Activated T-cell treated with anti-CD3 and anti-CD28 coated beads, Interleukin-2, amount 50 U/mL, for 72 hours (primary cell): ENCODE data around the gene TRIM75. TPM values are rescaled to one million over a fixed set of nuclear protein-coding genes. Genes with fewer than 3 reads are reported as not detected.
"Not testable (repeated sequence)": the region's sequence is repeated elsewhere in the genome, so short reads cannot be mapped to it uniquely, and the experiment has no call there.

Source experiments
- ATAC-seq, 2 donors: fragments of 150-1000 bp; cut with Tn5 transposase; replicated peaks in 1 of 2; 2 replicates each; pipeline ENCODE4 v1.10.0; 2021; ENCODE audit warnings: moderate library complexity in 2 of 2, mild to moderate bottlenecking in 1 of 2
- DNase-seq, 2 donors: peaks; one replicate each; pipeline ENCODE4 v3.0.0; 2021 to 2022; ENCODE audit warnings: mixed read lengths in 1 of 2
- H3K27ac Mint-ChIP-seq: one replicate; pipeline ENCODE4 v1.8.0; 2022; ENCODE audit warnings: mild to moderate bottlenecking, moderate library complexity, mixed read lengths
- H3K27me3 Mint-ChIP-seq: one replicate; pipeline ENCODE4 v1.8.0; 2022; ENCODE audit warnings: low read depth, mixed read lengths
- H3K36me3 Mint-ChIP-seq, 2 donors: one replicate each; pipeline ENCODE4 v1.8.0; 2022; ENCODE audit warnings: mixed read lengths in 2 of 2, mild to moderate bottlenecking in 1 of 2; ENCODE audit not compliant: insufficient read depth in 2 of 2
- H3K4me1 Mint-ChIP-seq: one replicate; pipeline ENCODE4 v1.8.0; 2022; ENCODE audit warnings: low read depth, mixed read lengths
- H3K4me3 Mint-ChIP-seq, 2 donors: one replicate each; pipeline ENCODE4 v1.8.0; 2022; ENCODE audit warnings: mild to moderate bottlenecking in 2 of 2, mixed read lengths in 2 of 2, moderate library complexity in 2 of 2
- H3K9me3 Mint-ChIP-seq, 2 donors: one replicate each; pipeline ENCODE4 v1.8.0; 2022; ENCODE audit warnings: mixed read lengths in 2 of 2
- total RNA-seq, 2 donors: library from RNA; stranded (reverse); gene quantifications; one replicate each; pipeline ENCODE4 v1.2.3, GENCODE V29; 2022

Gene TRIM75
- total RNA-seq, 2 donors from 2014 or later = not detected

DNA sequence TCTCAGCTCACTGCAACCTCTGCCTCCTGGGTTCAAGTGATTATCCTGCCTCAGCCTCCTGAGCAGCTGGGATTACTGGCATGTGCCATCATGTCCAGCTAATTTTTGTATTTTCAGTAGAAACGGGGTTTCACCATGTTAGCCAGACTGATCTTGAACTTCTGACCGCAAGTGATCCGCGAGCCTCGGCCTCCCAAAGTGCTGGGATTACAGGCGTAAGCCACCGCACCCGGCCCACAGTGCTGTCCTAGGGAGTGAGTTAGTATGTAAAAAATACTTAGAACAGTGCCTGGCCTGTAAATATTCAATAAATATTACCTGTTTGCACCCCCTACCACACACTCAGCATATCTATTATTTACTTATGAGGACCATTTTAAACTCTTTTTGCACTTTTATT, 38.5 kb downstream of the TRIM75 start:
- H3K27ac Mint-ChIP-seq, DNase-seq, H3K9me3 Mint-ChIP-seq, ATAC-seq, H3K27me3 Mint-ChIP-seq, H3K4me1 Mint-ChIP-seq, H3K36me3 Mint-ChIP-seq, H3K4me3 Mint-ChIP-seq: not testable (repeated sequence)

DNA sequence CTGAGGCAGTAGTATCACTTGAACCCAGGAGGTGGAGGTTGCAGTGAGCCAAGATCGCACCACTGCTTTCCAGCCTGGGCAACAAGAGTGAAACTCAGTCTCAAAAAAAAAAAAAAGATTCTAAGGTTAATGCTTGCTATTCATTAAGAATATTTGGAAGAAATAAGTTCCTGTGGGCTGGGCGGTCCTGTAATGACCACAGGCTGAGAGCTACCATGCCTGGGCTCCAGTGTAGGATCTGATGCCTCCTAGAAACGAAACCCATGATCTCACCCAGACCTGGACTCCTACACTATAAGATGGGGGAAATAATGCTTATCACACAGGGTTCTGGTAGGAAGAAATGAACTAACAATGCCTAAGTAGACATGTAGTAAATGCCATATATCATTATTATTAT, 41.2 kb downstream of the TRIM75 start:
- no peak overlapping the region for H3K27ac Mint-ChIP-seq
- ATAC-seq (no peak), DNase-seq (no peak)
- no peaks in the 10 kb centered on the region for H3K9me3 Mint-ChIP-seq
- peaks cover 0 to 5% of the 10 kb centered on the region in 2 donors for H3K36me3 Mint-ChIP-seq
- H3K4me1 Mint-ChIP-seq = no peaks in the 10 kb centered on the region
- no peaks in the 10 kb centered on the region for H3K27me3 Mint-ChIP-seq
- no peak overlapping the region for H3K4me3 Mint-ChIP-seq

DNA sequence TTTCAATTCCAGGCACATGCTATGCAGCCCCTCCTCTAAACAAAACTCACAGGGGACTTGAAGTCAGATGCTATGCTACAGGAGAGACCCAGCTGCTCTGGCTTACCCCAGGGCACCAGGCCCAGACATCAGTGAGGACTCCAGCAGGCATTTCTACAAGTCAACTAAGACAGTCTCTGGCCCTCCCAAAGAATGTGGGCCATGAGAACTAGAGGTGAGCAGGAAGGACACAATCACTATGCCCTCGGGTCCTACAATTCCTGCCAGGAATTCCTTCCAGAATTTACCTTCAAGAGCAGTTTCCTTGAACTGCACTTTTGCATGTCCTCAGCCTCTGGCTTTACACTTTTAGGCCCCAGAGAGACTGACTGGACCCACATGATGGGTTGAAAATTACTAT, 41.6 kb downstream of the TRIM75 start:
- Mint-ChIP-seq H3K27me3 (no peaks in the 10 kb centered on the region), H3K4me3 (no peak overlapping the region), H3K36me3 (peaks cover 0 to 5% of the 10 kb centered on the region in 2 donors), H3K9me3 (no peaks in the 10 kb centered on the region), H3K27ac (no peak overlapping the region), H3K4me1 (no peaks in the 10 kb centered on the region)
- no peak for ATAC-seq
- no peak for DNase-seq

DNA sequence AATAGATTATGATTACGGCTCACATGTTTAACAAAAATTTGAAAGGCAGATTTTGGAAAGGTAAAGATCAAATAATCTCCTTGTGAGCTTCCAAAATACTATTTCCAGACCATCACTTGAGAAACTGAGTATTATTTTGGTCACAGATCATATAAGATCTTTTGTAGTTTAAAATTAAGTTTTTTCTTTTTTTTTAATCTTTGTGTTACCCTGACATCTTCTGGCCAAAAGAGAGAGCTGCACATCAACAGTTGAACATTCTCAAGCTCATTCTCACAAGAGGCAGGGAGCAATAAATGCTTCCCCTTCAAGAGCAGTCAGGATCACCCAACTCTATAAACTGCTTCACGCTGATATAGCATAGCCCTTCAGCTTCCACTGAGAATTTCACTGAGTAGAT, 43.1 kb downstream of the TRIM75 start:
- no peak overlapping the region for H3K4me3 Mint-ChIP-seq
- H3K27me3 Mint-ChIP-seq = no peaks in the 10 kb centered on the region
- peaks cover 0 to 5% of the 10 kb centered on the region in 2 donors for H3K36me3 Mint-ChIP-seq
- no peak for DNase-seq
- H3K27ac Mint-ChIP-seq = no peak overlapping the region
- no peaks in the 10 kb centered on the region for H3K9me3 Mint-ChIP-seq
- no peaks in the 10 kb centered on the region for H3K4me1 Mint-ChIP-seq
- ATAC-seq = no peak

DNA sequence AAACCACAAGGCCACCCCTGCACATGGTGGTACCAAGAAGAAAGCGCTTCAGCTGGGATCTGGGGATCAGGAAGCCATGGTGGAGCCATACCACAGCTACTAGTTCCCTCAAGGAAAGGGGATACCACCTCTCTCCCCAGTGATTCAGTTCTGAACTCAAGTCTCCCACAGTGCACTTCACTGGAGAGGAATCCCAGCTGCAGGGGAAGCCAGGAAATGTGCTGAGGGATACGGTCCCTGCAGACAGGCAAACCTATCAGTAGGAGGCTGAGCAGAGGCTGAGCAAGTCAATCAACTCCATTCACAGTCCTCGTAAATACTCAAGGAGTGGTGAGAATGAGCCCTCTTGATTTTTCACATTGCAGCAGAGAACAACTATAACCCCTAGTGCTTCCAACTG, 48.0 kb downstream of the TRIM75 start:
- no peak for DNase-seq
- no peak for ATAC-seq
- no peaks in the 10 kb centered on the region for H3K27me3 Mint-ChIP-seq
- no peaks in the 10 kb centered on the region for H3K4me1 Mint-ChIP-seq
- H3K36me3 Mint-ChIP-seq = peaks cover 0 to 4% of the 10 kb centered on the region in 2 donors
- H3K27ac Mint-ChIP-seq = no peak overlapping the region
- no peaks in the 10 kb centered on the region for H3K9me3 Mint-ChIP-seq
- no peak overlapping the region for H3K4me3 Mint-ChIP-seq

DNA sequence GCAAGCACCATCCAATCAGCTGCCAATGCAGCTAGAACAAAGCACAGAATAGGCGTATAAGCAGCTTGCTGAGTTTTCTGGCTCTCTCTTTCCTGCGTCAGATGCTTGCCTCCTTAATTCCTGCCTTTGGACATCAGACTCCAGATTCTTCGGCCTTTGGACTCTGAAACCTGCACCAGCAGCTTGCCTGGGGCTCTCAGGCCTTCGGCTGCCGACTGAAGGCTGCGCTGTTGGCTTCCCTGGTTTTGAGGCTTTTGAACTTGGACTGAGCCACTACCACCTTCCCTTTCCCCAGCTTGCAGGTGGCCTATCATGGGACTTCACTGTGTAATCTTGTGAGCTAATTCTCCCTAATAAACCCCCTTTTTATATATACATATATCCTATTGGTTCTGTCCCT, 52.9 kb downstream of the TRIM75 start:
- Mint-ChIP-seq H3K4me3 (no peak overlapping the region), H3K27ac (no peak overlapping the region), H3K27me3 (no peaks in the 10 kb centered on the region), H3K9me3 (no peaks in the 10 kb centered on the region), H3K36me3 (peaks cover 0 to 2% of the 10 kb centered on the region in 2 donors), H3K4me1 (peaks cover 8% of the 10 kb centered on the region)
- ATAC-seq (no peak), DNase-seq (no peak)

Other genes starting within 250 kb of the TRIM75 start
- not detected for gene APELA, start 176.7 kb upstream of the TRIM75 start, total RNA-seq
- 1 to 10 TPM; 1.2 to 1.8 TPM for gene TRIM61, start 76.2 kb upstream of the TRIM75 start, total RNA-seq
- not detected for gene TRIM60, start 21.9 kb upstream of the TRIM75 start, total RNA-seq
- 10 to 100 TPM; 10.2 to 14.4 TPM for gene TMEM192, start 59.0 kb downstream of the TRIM75 start, total RNA-seq
- gene KLHL2, start 153.7 kb downstream of the TRIM75 start, total RNA-seq = 10 to 100 TPM; 39.3 to 41.5 TPM